RWPE1 (cell line): ENCODE measurements around the gene TRIAP1.

Experiments used
- CTCF ChIA-PET: fragments of 350-600 bp; sonication (Branson Sonifier 250); formaldehyde crosslinking; extraction: SDS; loops from one replicate; lab custom pipeline; 2021; lab: Yijun Ruan, JAX
- POLR2A ChIA-PET: fragments of 400-600 bp; formaldehyde crosslinking; extraction: SDS; loops from one replicate; lab custom pipeline; 2020; ENCODE audit warnings: antibody characterized with exemption; ENCODE audit not compliant: low non-redundant PET; lab: Yijun Ruan, JAX
- DNase-seq: peaks from one replicate; pipeline ENCODE4 v3.0.0; 2012; ENCODE audit warnings: low spot score
- H3K27ac ChIP-seq: fragments of 450-650 bp; 2 replicates; pipeline ENCODE4 v1.5.1; 2017
- CTCF ChIP-seq: fragments of 450-650 bp; conservative IDR thresholded peaks from 2 replicates; pipeline ENCODE4 v1.5.1; 2017; ENCODE audit warnings: low read depth, mild to moderate bottlenecking

TRIAP1 gene

GRCh38 chr12:120445911-120446843 is at the start of gene TRIAP1, which contains the start of gene GATC:
TRIAP1 (minus strand) TSS chr12:120446384; CDS start chr12:120446372, 12 bp downstream.
GATC (plus strand) TSS chr12:120446444; CDS start chr12:120446481, 37 bp downstream.
- CTCF ChIA-PET, result interaction anchor here (0.7 kb wide), 1 partner anchor 24 kb away, joined by 5 read pairs; no protein-coding TSS in a partner anchor
- H3K27ac ChIP-seq, result peak within 1 kb of the TSS; percentile 87
- peak; percentile 70 for DNase-seq
- POLR2A ChIA-PET, result interaction anchor here (0.7 kb wide), 1 partner anchor 9 kb away, joined by 3 read pairs; no protein-coding TSS in a partner anchor
- no peak for TF ChIP-seq CTCF

DNA sequence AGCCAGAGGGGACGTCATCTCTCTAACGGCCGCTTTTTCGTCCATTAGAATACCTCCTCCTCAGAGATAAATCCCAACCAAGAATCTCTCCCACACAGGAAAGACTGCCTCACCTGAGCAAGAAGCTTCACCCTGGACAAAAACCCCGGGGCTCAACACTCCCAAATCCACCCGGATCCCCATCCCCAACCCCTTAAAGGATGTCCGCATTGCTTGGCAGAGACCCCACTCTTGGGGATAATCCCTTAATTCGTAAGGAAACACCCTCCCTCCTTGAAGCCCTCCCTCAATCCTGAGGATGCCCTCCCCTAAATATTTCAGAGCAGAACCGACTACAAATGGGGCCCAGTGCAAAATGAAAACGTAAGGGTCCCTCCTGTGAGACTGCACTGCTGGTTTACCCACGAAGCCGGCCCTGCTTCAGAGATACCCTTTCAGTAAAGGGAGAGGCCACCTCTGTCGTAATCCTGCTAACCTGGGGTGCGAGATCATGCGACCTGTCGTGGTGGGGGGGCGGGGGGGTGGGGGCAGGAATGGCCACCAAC is 49.1 kb upstream of the TRIAP1 start:
- TF ChIP-seq CTCF, result no peak
- peak; percentile 9 for DNase-seq
- peak overlapping the region; percentile 85 for H3K27ac ChIP-seq
- POLR2A ChIA-PET, result no interaction called here
- CTCF ChIA-PET, result interaction anchor here (0.6 to 1.0 kb wide), 5 partner anchors 10 to 41 kb away, joined by 3 to 5 read pairs (median 3); no protein-coding TSS in a partner anchor

DNA sequence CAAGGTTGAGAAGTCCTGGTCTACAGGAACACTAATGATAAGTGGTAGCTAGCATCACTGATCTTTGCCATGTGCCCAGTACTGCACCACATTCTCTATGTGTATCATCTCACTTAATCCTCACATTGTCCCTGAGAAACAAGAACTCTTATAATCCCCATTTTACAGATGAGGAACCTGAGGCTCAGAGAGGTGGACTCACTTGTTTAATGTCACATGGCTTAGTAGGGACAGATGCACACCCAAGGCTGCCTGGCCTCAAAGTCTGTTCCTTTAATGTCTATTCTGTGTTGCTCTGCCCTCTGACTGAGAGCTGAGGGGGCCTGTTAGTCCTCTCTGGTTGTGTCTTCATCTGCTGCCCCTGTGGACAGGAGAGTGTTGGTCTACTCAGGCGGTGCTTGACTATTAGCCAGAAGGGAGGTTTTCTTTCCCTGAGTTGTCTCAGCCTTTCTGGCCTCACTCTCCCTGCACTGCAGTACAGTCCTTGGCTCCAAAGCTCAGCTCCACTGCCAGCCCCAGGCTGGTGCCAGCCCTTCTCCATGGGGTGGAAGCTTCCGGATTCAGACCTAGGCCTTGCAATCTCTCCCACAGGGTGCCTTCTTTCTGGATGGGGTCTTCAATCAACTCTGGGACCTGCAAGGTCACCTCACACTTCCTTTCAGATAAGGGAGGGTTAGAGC is 44.8 kb upstream of the TRIAP1 start:
- ChIA-PET POLR2A (interaction anchor here (0.5 kb wide), 1 partner anchor 976 kb away, joined by 3 read pairs; no protein-coding TSS in a partner anchor), CTCF (interaction anchor here (0.5 to 1.2 kb wide), 3 partner anchors 21 to 642 kb away, joined by 3 to 4 read pairs (median 4); partner anchors contain the start of gene P2RX7)
- DNase-seq, result no peak
- no peak overlapping the region for H3K27ac ChIP-seq
- TF ChIP-seq CTCF, result no peak

GRCh38 chr12:120490325-120490724 is 44.1 kb upstream of the TRIAP1 start:
- no peak overlapping the region for H3K27ac ChIP-seq
- no peak for DNase-seq
- no peak for TF ChIP-seq CTCF
- ChIA-PET CTCF (interaction anchor here (0.6 kb wide), 1 partner anchor 22 kb away, joined by 4 read pairs; no protein-coding TSS in a partner anchor), POLR2A (no interaction called here)

GRCh38 chr12:120489018-120489417 is 42.8 kb upstream of the TRIAP1 start:
- TF ChIP-seq CTCF, result no peak
- POLR2A ChIA-PET, result no interaction called here
- no peak for DNase-seq
- no peak overlapping the region for H3K27ac ChIP-seq
- CTCF ChIA-PET, result interaction anchor here (0.6 kb wide), 1 partner anchor 41 kb away, joined by 3 read pairs; no protein-coding TSS in a partner anchor
